GM23338 (cell line): ENCODE results near the gene ATP8A1. TPM values are rescaled to one million over a fixed set of nuclear protein-coding genes. Genes with fewer than 3 reads are reported as not detected.

Source experiments
- ATAC-seq: fragments of 200-7000 bp; cut with Tn5 transposase; 3 replicates; pipeline ENCODE4 v1.9.1; 2020
- DNase-seq: peaks from one replicate; pipeline ENCODE4 v3.0.0-alpha.2; 2015; ENCODE audit warnings: low spot score
- H2AFZ ChIP-seq: fragments of 200-600 bp; sonication (generic); 2 replicates; pipeline ENCODE4 v1.8.0; 2016; ENCODE audit warnings: antibody characterized with exemption, mild to moderate bottlenecking, moderate library complexity
- H3F3A ChIP-seq: fragments of 200-600 bp; sonication (generic); replicated peaks from 2 replicates; pipeline ENCODE4 v1.8.0; 2017; ENCODE audit warnings: antibody characterized with exemption, mixed run types, low read depth
- H3K27ac ChIP-seq: fragments of 200-600 bp; sonication (generic); 2 replicates; pipeline ENCODE4 v1.6.1; 2016; ENCODE audit warnings: low read depth
- H3K27me3 ChIP-seq: fragments of 200-600 bp; sonication (generic); 2 replicates; pipeline ENCODE4 v1.8.0; 2016; ENCODE audit warnings: mild to moderate bottlenecking, mixed run types, moderate library complexity; ENCODE audit not compliant: insufficient read depth
- H3K36me3 ChIP-seq: fragments of 200-600 bp; sonication (generic); 2 replicates; pipeline ENCODE4 v1.8.0; 2016; ENCODE audit warnings: mild to moderate bottlenecking; ENCODE audit not compliant: insufficient read depth
- H3K4me1 ChIP-seq: fragments of 200-600 bp; sonication (generic); 2 replicates; pipeline ENCODE4 v1.8.0; 2016; ENCODE audit warnings: mild to moderate bottlenecking, moderate library complexity; ENCODE audit not compliant: insufficient read depth
- H3K4me2 ChIP-seq: fragments of 200-600 bp; sonication (generic); 2 replicates; pipeline ENCODE4 v1.7.1; 2017; ENCODE audit warnings: mixed run types
- H3K4me3 ChIP-seq: fragments of 200-600 bp; sonication (generic); 2 replicates; pipeline ENCODE4 v1.6.1; 2016; ENCODE audit warnings: mixed run types
- H3K79me2 ChIP-seq: fragments of 200-600 bp; sonication (generic); replicated peaks from 2 replicates; pipeline ENCODE4 v1.8.0; 2017; ENCODE audit warnings: mild to moderate bottlenecking; ENCODE audit not compliant: insufficient read depth
- H3K9me2 ChIP-seq: fragments of 200-600 bp; sonication (generic); 2 replicates; pipeline ENCODE4 v1.8.0; 2017; ENCODE audit not compliant: insufficient read depth
- H4K20me1 ChIP-seq: fragments of 200-600 bp; sonication (generic); replicated peaks from 2 replicates; pipeline ENCODE4 v1.8.0; 2017; ENCODE audit warnings: mild to moderate bottlenecking; ENCODE audit not compliant: insufficient read depth
- H3K27ac Mint-ChIP-seq: 2 replicates; pipeline ENCODE4 v1.8.0; 2020; ENCODE audit warnings: inconsistent platforms, mild to moderate bottlenecking, moderate library complexity, mixed read lengths
- H3K27me3 Mint-ChIP-seq: 3 replicates; pipeline ENCODE4 v1.8.0; 2022; ENCODE audit warnings: low read depth, mild to moderate bottlenecking, moderate library complexity, mixed read lengths, inconsistent platforms; ENCODE audit not compliant: insufficient read depth, poor library complexity
- H3K36me3 Mint-ChIP-seq: 3 replicates; pipeline ENCODE4 v1.8.0; 2021; ENCODE audit warnings: low read depth, mild to moderate bottlenecking, inconsistent platforms, moderate library complexity, mixed read lengths
- H3K4me1 Mint-ChIP-seq: 3 replicates; pipeline ENCODE4 v1.8.0; 2020; ENCODE audit warnings: mild to moderate bottlenecking, inconsistent platforms, mixed read lengths
- H3K4me3 Mint-ChIP-seq: 3 replicates; pipeline ENCODE4 v1.8.0; 2021; ENCODE audit warnings: moderate library complexity, mild to moderate bottlenecking, inconsistent platforms, mixed read lengths
- H3K9me3 Mint-ChIP-seq: 3 replicates; pipeline ENCODE4 v1.8.0; 2020; ENCODE audit warnings: moderate library complexity, mild to moderate bottlenecking, inconsistent platforms, mixed read lengths
- CREB1 ChIP-seq: fragments of 250-450 bp; sonication (Bioruptor Pico); IDR thresholded peaks from 2 replicates; pipeline ENCODE4 v1.5.0; 2020; ENCODE audit warnings: low read depth, mild to moderate bottlenecking, moderate library complexity
- CTCF ChIP-seq, 2 experiments: fragments of 200-600 bp in 1 of 2; sonication (generic) in 1 of 2; conservative IDR thresholded peaks; 2 replicates each; pipeline versions ENCODE4 v1.5.1 to v1.6.1; 2016 to 2017; ENCODE audit warnings: antibody characterized with exemption in 2 of 2, low read depth in 2 of 2, mild to moderate bottlenecking in 2 of 2, moderate library complexity in 1 of 2
- EZH2 ChIP-seq: fragments of 200-600 bp; sonication (generic); IDR thresholded peaks from one replicate; pipeline ENCODE4 v1.8.0; 2017; ENCODE audit warnings: antibody characterized with exemption, mild to moderate bottlenecking, low read depth; ENCODE audit not compliant: unreplicated experiment
- EZH2phosphoT487 ChIP-seq: fragments of 200-600 bp; sonication (generic); IDR thresholded peaks from one replicate; pipeline ENCODE4 v1.8.1; 2018; ENCODE audit warnings: antibody characterized with exemption; ENCODE audit not compliant: unreplicated experiment
- JUNB ChIP-seq: IDR thresholded peaks from one replicate; pipeline ENCODE4 v1.6.1; 2016; ENCODE audit warnings: antibody characterized with exemption; ENCODE audit not compliant: unreplicated experiment
- POLR2AphosphoS5 ChIP-seq: IDR thresholded peaks from 2 replicates; pipeline ENCODE4 v1.6.1; 2016; ENCODE audit warnings: antibody characterized with exemption, low read depth
- STAT1 ChIP-seq: IDR thresholded peaks from one replicate; pipeline ENCODE4 v1.6.1; 2016; ENCODE audit warnings: antibody characterized with exemption; ENCODE audit not compliant: unreplicated experiment
- ZNF114 ChIP-seq: fragments of 250-450 bp; sonication (Bioruptor Pico); IDR thresholded peaks from 2 replicates; pipeline ENCODE4 v1.5.0; 2020; ENCODE audit warnings: mild to moderate bottlenecking, moderate library complexity
- ZNF331 ChIP-seq: fragments of 250-450 bp; sonication (Bioruptor Pico); IDR thresholded peaks from 2 replicates; pipeline ENCODE4 v1.5.0; 2020; ENCODE audit warnings: low read depth, mild to moderate bottlenecking, moderate library complexity
- polyA plus RNA-seq: library from polyadenylated mRNA; unstranded; fragments of >200 nt; fragmentation: Nextera tagmentation; extraction: Ambion mirVana; gene quantifications from 2 replicates; pipeline ENCODE4 v1.2.1, GENCODE V29; 2016
- total RNA-seq: library from RNA; depleted of rRNA; stranded (reverse); fragments of >200 nt; shearing (Covaris generic); gene quantifications from 2 replicates; pipeline ENCODE4 v1.2.3, GENCODE V29; 2014
- TF ChIP-seq, protein P1 (sequence below): IDR thresholded peaks from one replicate; pipeline ENCODE4 v1.6.1; 2018; ENCODE audit warnings: antibody characterized with exemption; ENCODE audit not compliant: unreplicated experiment
- TF ChIP-seq, protein P2 (sequence below): IDR thresholded peaks from 2 replicates; pipeline ENCODE4 v1.6.1; 2016; ENCODE audit warnings: antibody characterized with exemption

Gene ATP8A1
- total and polyA plus RNA-seq, 2 experiments from 2014 or later, result 6.8 to 66.3 TPM

GRCh38 chr4:42420140-42420539 is 236.8 kb downstream of the ATP8A1 start:
- DNase-seq (peak; percentile 25), ATAC-seq (peak; percentile 47)
- no peaks in the 10 kb centered on the region for H3K27me3 ChIP-seq
- Mint-ChIP-seq H3K9me3 (no peaks in the 10 kb centered on the region), H3K27me3 (peaks cover 3% of the 10 kb centered on the region), H3K4me1 (peaks cover 36% of the 10 kb centered on the region), H3K36me3 (peaks cover 16% of the 10 kb centered on the region), H3K27ac (no peak overlapping the region), H3K4me3 (no peak overlapping the region)
- H3K36me3 ChIP-seq, result no peaks in the 10 kb centered on the region
- H4K20me1 ChIP-seq, result no peaks in the 10 kb centered on the region
- H2AFZ ChIP-seq, result no peak overlapping the region
- no peak overlapping the region for H3K27ac ChIP-seq
- no peaks in the 10 kb centered on the region for H3F3A ChIP-seq
- no peaks in the 10 kb centered on the region for H3K79me2 ChIP-seq
- no peak overlapping the region for H3K4me3 ChIP-seq
- peaks cover 34% of the 10 kb centered on the region for H3K4me1 ChIP-seq
- TF ChIP-seq ZNF114 (CRISPR knock-in tag) (no peak), CTCF (conservative IDR thresholded peaks at IDR 0.05; ENCODE audit: low read depth in 2 of 2) (peak in 1 of 2 experiments; percentile 35; a peak in 2 of 4 replicates)
- H3K9me2 ChIP-seq, result no peaks in the 10 kb centered on the region
- no peak overlapping the region for H3K4me2 ChIP-seq

- Mint-ChIP-seq H3K9me3 (no peaks in the 10 kb centered on the region), H3K36me3 (peaks cover 14% of the 10 kb centered on the region), H3K27ac (no peak overlapping the region), H3K4me3 (no peak overlapping the region), H3K4me1 (peaks cover 26% of the 10 kb centered on the region), H3K27me3 (no peaks in the 10 kb centered on the region)
- Histone ChIP-seq H3K36me3 (no peaks in the 10 kb centered on the region), H3K4me2 (no peak overlapping the region), H3K27ac (no peak overlapping the region), H3K9me2 (no peaks in the 10 kb centered on the region), H3K4me3 (no peak overlapping the region), H4K20me1 (no peaks in the 10 kb centered on the region), H2AFZ (no peak overlapping the region), H3K4me1 (peaks cover 22% of the 10 kb centered on the region), H3F3A (no peaks in the 10 kb centered on the region), H3K27me3 (no peaks in the 10 kb centered on the region), H3K79me2 (no peaks in the 10 kb centered on the region)
- no peak for DNase-seq
- ATAC-seq, result no peak
- TF ChIP-seq EZH2phosphoT487 (no peak), ZNF114 (CRISPR knock-in tag) (no peak), ZNF331 (CRISPR knock-in tag) (no peak), CREB1 (CRISPR knock-in tag) (no peak), EZH2 (no peak), STAT1 (no peak), CTCF (conservative IDR thresholded peaks at IDR 0.05; ENCODE audit: low read depth in 2 of 2) (no peak), JUNB (no peak), POLR2AphosphoS5 (no peak)
- TF ChIP-seq, protein P1, sequence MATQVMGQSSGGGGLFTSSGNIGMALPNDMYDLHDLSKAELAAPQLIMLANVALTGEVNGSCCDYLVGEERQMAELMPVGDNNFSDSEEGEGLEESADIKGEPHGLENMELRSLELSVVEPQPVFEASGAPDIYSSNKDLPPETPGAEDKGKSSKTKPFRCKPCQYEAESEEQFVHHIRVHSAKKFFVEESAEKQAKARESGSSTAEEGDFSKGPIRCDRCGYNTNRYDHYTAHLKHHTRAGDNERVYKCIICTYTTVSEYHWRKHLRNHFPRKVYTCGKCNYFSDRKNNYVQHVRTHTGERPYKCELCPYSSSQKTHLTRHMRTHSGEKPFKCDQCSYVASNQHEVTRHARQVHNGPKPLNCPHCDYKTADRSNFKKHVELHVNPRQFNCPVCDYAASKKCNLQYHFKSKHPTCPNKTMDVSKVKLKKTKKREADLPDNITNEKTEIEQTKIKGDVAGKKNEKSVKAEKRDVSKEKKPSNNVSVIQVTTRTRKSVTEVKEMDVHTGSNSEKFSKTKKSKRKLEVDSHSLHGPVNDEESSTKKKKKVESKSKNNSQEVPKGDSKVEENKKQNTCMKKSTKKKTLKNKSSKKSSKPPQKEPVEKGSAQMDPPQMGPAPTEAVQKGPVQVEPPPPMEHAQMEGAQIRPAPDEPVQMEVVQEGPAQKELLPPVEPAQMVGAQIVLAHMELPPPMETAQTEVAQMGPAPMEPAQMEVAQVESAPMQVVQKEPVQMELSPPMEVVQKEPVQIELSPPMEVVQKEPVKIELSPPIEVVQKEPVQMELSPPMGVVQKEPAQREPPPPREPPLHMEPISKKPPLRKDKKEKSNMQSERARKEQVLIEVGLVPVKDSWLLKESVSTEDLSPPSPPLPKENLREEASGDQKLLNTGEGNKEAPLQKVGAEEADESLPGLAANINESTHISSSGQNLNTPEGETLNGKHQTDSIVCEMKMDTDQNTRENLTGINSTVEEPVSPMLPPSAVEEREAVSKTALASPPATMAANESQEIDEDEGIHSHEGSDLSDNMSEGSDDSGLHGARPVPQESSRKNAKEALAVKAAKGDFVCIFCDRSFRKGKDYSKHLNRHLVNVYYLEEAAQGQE, result no peak
- TF ChIP-seq, protein P2, sequence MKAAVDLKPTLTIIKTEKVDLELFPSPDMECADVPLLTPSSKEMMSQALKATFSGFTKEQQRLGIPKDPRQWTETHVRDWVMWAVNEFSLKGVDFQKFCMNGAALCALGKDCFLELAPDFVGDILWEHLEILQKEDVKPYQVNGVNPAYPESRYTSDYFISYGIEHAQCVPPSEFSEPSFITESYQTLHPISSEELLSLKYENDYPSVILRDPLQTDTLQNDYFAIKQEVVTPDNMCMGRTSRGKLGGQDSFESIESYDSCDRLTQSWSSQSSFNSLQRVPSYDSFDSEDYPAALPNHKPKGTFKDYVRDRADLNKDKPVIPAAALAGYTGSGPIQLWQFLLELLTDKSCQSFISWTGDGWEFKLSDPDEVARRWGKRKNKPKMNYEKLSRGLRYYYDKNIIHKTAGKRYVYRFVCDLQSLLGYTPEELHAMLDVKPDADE, result no peak
These were observed 239.4 kb downstream of the ATP8A1 start for GRCh38 chr4:42417550-42417949.
